Right cardiac atrium (tissue), 5 donors: ENCODE results near the gene FRG2C. TPM values are rescaled to one million over a fixed set of nuclear protein-coding genes. Genes with fewer than 3 reads are reported as not detected.
"Not testable (repeated sequence)": the region's sequence is repeated elsewhere in the genome, so short reads cannot be mapped to it uniquely, and the experiment has no call there.

ENCODE experiments used
- ATAC-seq, 2 donors: fragments of 200-7000 bp; cut with Tn5 transposase; one replicate each; pipeline versions ENCODE4 v1.8.0 to v1.9.1; 2020; ENCODE audit warnings: moderate library complexity in 2 of 2, mild to moderate bottlenecking in 1 of 2
- DNase-seq, 3 donors: peaks; one replicate each; pipeline ENCODE4 v3.0.0-alpha.2; 2020
- H3K27ac ChIP-seq: one replicate; pipeline ENCODE4 v1.5.1; 2013; ENCODE audit warnings: mild to moderate bottlenecking, low read length, control low read depth, moderate library complexity
- H3K27me3 ChIP-seq: one replicate; pipeline ENCODE4 v1.6.1; 2013; ENCODE audit not compliant: control insufficient read depth, insufficient read depth
- H3K4me1 ChIP-seq: one replicate; pipeline ENCODE4 v1.6.1; 2013; ENCODE audit warnings: low read length; ENCODE audit not compliant: control insufficient read depth, insufficient read depth
- H3K4me3 ChIP-seq: one replicate; pipeline ENCODE4 v1.5.1; 2013; ENCODE audit warnings: low read length, control low read depth
- H3K9me3 ChIP-seq: one replicate; pipeline ENCODE4 v1.6.1; 2013; ENCODE audit warnings: low read length; ENCODE audit not compliant: control insufficient read depth
- WGBS: extraction: QIAGEN DNeasy Blood & Tissue Kit; methylation state at CpG from one replicate; pipeline ENCODE4 v1.1.7; 2013; 5-methylcytosine and 5-hydroxymethylcytosine counted together
- intact Hi-C, 4 donors: fragments of 100-400 bp; cut with DNase I; formaldehyde crosslinking; loops; one replicate each; pipeline versions ENCODE4 v1.11.0 to v1.14.0; 2022 to 2023
- polyA plus RNA-seq: library from polyadenylated mRNA; stranded (reverse); fragments of 200-250 nt; gene quantifications from one replicate; pipeline ENCODE4 v1.2.3, GENCODE V29; 2013
- total RNA-seq, 4 donors: library from RNA; stranded (reverse); fragmentation: NEBNext Ultra II Directional; extraction: Animal tissue kit (Norgen Biotek cat#: 25700); gene quantifications; one replicate each; pipeline ENCODE4 v1.2.1, GENCODE V29; 2021
- donor health status: healthy with polysubstance abuse.
- donor health status: DM: no; HTN: yes; CAD: no.
- donor health status: DM: no; HTN: no; CAD: no.
- donor health status: DM: no; HTN: yes; CAD: no; lungs with severe emphysema.
- donor health status: DM: yes; HTN: yes; CAD: no.

Gene FRG2C
- total and polyA plus RNA-seq, 5 donors, result not detected

GRCh38 chr3:75645548-75645947 is 18.6 kb upstream of the FRG2C start:
- intact Hi-C loops, result loop anchor here in 1 of 4 donors (10.0 kb wide), 1 partner anchor 351 kb away; no protein-coding TSS in a partner anchor
- not testable (repeated sequence) for H3K27me3 ChIP-seq, H3K9me3 ChIP-seq, ATAC-seq, DNase-seq, H3K4me3 ChIP-seq, H3K4me1 ChIP-seq, H3K27ac ChIP-seq
- WGBS, result 42% methylated on average over 4 of the region's 4 CpGs

- ATAC-seq (no peak), DNase-seq (no peak)
- Histone ChIP-seq H3K4me3 (no peak overlapping the region), H3K9me3 (no peaks in the 10 kb centered on the region), H3K27ac (no peak overlapping the region), H3K4me1 (no peaks in the 10 kb centered on the region), H3K27me3 (no peaks in the 10 kb centered on the region)
- 70% methylated on average over 9 of the region's 9 CpGs for WGBS
- intact Hi-C loops, result no loop called here
These were observed 13.9 kb upstream of the FRG2C start for GRCh38 chr3:75650191-75650590.

- H3K4me3 ChIP-seq, result peak overlapping the region; percentile 27
- H3K27ac ChIP-seq, H3K4me1 ChIP-seq, H3K9me3 ChIP-seq, H3K27me3 ChIP-seq, ATAC-seq, intact Hi-C loops: not testable (repeated sequence)
- 10% methylated on average over 50 of the region's 50 CpGs for WGBS
- DNase-seq, result peak in 1 of 3 donors; percentile 34
These were observed 8.8 kb upstream of the FRG2C start for GRCh38 chr3:75655101-75655904.

GRCh38 chr3:75655956-75656355 is 8.2 kb upstream of the FRG2C start:
- H3K27ac ChIP-seq, DNase-seq, H3K9me3 ChIP-seq, H3K4me1 ChIP-seq, H3K4me3 ChIP-seq, intact Hi-C loops, ATAC-seq, H3K27me3 ChIP-seq: not testable (repeated sequence)
- WGBS, result 25% methylated on average over 7 of the region's 7 CpGs

GRCh38 chr3:75658411-75659107 is 5.6 kb upstream of the FRG2C start:
- ATAC-seq, H3K9me3 ChIP-seq, DNase-seq, H3K27me3 ChIP-seq, H3K4me1 ChIP-seq, H3K27ac ChIP-seq, intact Hi-C loops: not testable (repeated sequence)
- 2% methylated on average over 42 of the region's 42 CpGs for WGBS
- peak overlapping the region; percentile 43 for H3K4me3 ChIP-seq

GRCh38 chr3:75659108-75659433 is 5.1 kb upstream of the FRG2C start:
- H3K4me1 ChIP-seq, DNase-seq, H3K27me3 ChIP-seq, H3K9me3 ChIP-seq, ATAC-seq, H3K27ac ChIP-seq, intact Hi-C loops: not testable (repeated sequence)
- H3K4me3 ChIP-seq, result peak overlapping the region; percentile 43

- ATAC-seq, H3K4me3 ChIP-seq, H3K9me3 ChIP-seq, H3K27me3 ChIP-seq, intact Hi-C loops, H3K4me1 ChIP-seq, H3K27ac ChIP-seq: not testable (repeated sequence)
- peak in 1 of 3 donors; percentile 37 for DNase-seq
- 72% methylated on average over 9 of the region's 9 CpGs for WGBS
These were observed 1.5 kb downstream of the FRG2C start for GRCh38 chr3:75665626-75666025.

- WGBS, result 26% methylated on average over 46 of the region's 46 CpGs
- H3K27me3 ChIP-seq, H3K4me1 ChIP-seq, H3K9me3 ChIP-seq, ATAC-seq, H3K27ac ChIP-seq, H3K4me3 ChIP-seq, intact Hi-C loops: not testable (repeated sequence)
- peak in 2 of 3 donors; percentile 35 to 38 for DNase-seq
These were observed 3.9 kb downstream of the FRG2C start for GRCh38 chr3:75667757-75668701.

GRCh38 chr3:75668759-75669347 is 4.7 kb downstream of the FRG2C start:
- H3K27ac ChIP-seq, H3K9me3 ChIP-seq, H3K4me1 ChIP-seq, H3K4me3 ChIP-seq, H3K27me3 ChIP-seq, intact Hi-C loops: not testable (repeated sequence)
- WGBS, result 51% methylated on average over 53 of the region's 53 CpGs
- DNase-seq (peak; percentile 78 to 93 (median 92)), ATAC-seq (peak; percentile 80 to 88)

- H3K9me3 ChIP-seq, H3K27ac ChIP-seq, H3K4me3 ChIP-seq, H3K4me1 ChIP-seq, H3K27me3 ChIP-seq, intact Hi-C loops: not testable (repeated sequence)
- WGBS, result 37% methylated on average over 71 of the region's 71 CpGs
- DNase-seq (peak; percentile 59 to 85 (median 83)), ATAC-seq (peak; percentile 78 to 86)
These were observed 5.5 kb downstream of the FRG2C start for GRCh38 chr3:75669348-75670297.
